ENCODE data around the gene LYPD5.
"Not testable (repeated sequence)": the region's sequence is repeated elsewhere in the genome, so short reads cannot be mapped to it uniquely, and the experiment has no call there.

LYPD5 gene, protein sequence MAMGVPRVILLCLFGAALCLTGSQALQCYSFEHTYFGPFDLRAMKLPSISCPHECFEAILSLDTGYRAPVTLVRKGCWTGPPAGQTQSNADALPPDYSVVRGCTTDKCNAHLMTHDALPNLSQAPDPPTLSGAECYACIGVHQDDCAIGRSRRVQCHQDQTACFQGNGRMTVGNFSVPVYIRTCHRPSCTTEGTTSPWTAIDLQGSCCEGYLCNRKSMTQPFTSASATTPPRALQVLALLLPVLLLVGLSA
- 0 to 0.54 (median 0.25) reads per million in 18 experiments for total RNA-seq

DNA sequence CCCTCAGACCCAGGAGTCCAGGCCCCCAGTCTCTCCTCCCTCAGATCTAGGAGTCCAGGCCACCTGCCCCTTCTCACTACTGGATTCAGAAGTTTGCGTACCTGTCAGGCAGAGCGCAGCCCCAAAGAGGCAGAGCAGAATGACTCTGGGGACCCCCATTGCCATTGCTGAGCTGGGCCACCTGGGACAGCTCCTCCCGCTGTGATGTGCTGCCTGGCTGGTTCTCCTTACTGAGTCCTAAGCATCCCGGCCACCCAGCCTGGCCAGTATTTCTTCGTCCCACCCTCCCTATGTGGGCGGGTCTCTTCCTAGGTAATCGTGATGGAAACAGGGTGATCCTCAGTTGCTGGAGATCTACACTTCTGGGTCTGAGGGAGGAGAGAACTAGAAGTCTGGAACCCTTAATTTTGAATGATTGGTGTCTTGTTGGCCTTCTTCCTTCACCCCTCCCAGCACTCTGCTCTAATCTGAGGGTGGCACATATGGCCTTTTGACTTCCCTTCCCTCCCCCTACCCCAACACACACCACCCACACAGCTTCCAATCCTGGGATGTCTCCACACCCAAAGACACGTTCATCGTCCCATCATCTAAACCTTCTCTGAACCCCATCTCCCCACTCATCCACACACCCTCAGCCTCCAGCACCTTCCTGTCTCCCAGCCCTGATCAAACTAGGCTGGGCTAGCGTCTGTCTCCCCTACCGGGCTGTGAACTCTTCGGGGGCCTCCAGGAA is at the start of gene LYPD5:
Gene LYPD5 (minus strand): TSS at position 232 of the 736 bp plus-strand sequence. CDS start 67 bp downstream, at position 165.
- DNase-seq: no peak

GRCh38 chr19:43848821-43849220 is 46.6 kb upstream of the LYPD5 start:
- no peak for DNase-seq

GRCh38 chr19:43847884-43848283 is 45.6 kb upstream of the LYPD5 start:
- DNase-seq: no peak

DNA sequence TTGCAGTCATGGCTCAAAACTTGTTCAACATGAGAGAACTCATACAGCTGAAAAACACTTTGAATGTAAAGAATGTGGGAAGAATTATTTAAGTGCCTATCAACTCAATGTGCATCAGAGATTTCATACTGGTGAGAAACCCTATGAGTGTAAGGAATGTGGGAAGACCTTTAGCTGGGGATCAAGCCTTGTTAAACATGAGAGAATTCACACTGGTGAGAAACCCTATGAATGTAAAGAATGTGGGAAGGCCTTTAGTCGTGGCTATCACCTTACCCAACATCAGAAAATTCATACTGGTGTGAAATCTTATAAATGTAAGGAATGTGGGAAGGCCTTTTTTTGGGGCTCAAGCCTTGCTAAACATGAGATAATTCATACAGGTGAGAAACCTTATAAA is 45.0 kb upstream of the LYPD5 start:
- no peak for DNase-seq

DNA sequence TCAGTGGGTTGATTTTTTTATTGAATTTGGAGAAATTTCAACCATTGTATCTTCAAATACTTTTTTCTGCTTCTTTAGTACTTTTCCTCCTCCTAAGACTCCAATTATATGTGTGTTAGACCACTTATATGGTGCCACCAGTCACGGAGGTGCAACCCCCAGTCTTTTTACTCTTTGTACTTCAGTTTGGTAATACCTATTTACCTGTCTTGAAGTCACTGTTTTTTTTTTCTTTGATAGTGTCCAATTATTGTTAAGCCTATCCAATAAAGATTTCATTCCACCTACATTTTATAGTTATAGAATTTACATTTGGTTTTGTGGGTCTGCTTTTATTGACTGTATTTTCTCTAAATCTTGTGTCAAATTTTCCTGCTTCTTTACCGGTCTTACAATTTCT is 39.8 kb upstream of the LYPD5 start:
- DNase-seq: no peak

- DNase-seq: no peak
These were observed 36.9 kb upstream of the LYPD5 start for GRCh38 chr19:43839139-43839538.

GRCh38 chr19:43826787-43827754 is 24.8 kb upstream of the LYPD5 start, which contains the start of gene ZNF283:
ZNF283 (plus strand) TSS chr19:43827321; CDS start chr19:43833505, 6,184 bp downstream.
- peak; percentile 84 to 87 for DNase-seq

GRCh38 chr19:43824572-43824971 is 22.3 kb upstream of the LYPD5 start:
- DNase-seq: not testable (repeated sequence)

DNA sequence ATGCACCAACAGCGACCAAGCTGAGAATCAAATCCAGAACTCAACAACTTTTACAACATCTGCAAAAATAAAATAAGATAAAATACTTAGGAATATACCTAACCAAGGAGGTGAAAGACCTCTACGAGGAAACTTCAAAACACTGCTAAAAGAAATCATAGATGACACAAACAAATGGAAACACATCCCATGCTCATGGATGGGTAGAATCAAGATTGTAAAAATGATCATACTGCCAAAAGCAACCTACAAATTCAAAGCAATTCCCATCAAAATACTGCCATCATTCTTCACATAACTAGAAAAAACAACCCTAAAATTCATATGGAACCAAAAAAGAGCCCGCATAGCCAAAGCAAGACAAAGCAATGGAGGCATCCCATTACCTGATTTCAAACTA is 21.6 kb upstream of the LYPD5 start:
- DNase-seq: not testable (repeated sequence)

DNA sequence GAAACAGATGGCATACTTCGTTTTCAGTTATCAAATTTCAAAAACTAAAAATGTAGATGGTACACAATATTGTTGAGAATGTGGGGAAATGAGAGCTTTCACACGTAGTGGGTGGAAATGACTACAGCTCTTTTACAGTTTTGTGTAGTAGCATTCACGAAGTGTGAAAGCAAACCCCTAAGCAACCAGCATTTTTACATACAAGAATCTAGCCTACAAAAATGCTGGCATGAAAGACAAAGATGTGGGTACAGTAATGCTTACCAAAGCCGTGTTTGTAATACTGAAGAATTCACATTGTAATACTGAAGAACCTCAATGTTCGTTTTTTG is 18.6 kb upstream of the LYPD5 start:
- DNase-seq: no peak

- DNase-seq: peak; percentile 46 to 57
These were observed 18.0 kb upstream of the LYPD5 start for GRCh38 chr19:43820098-43820883.

GRCh38 chr19:43818500-43818899 is 16.3 kb upstream of the LYPD5 start:
- DNase-seq: no peak

GRCh38 chr19:43817454-43817853 is 15.2 kb upstream of the LYPD5 start:
- not testable (repeated sequence) for DNase-seq

DNA sequence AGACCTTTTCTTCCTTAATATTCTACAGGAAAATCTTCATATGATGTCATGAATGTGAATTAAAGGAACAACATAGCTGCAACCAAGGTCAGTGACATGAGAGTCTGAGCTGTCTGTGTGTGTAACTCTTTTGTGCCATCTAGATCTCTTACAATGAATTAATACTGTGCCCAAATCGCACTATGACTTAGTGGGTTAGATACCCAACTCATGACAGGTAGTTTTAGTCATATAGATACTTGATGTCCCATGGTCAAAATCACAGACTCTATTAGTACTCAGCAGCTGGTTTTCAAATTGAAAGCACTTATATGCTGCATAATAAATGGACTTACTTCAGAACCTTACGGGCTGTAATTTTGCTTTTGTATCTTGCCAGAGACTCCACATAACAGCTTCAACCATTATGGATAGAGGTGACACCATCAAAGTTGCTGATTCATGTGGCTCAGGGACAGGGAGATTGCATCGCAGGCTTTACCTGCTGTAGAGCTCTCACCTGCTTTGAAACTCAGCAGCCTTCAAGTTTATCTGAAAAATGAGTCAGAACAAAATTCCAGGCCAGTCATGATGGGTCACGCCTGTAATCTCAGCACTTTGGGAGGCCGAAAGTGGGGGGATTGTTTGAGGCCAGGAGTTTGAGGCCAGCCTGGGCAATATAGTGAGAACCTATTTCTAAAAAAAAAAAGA is 12.6 kb upstream of the LYPD5 start:
- DNase-seq: no peak

GRCh38 chr19:43812688-43813087 is 10.4 kb upstream of the LYPD5 start:
- DNase-seq: peak; percentile 15 to 37

- no peak for DNase-seq
These were observed 10.0 kb upstream of the LYPD5 start for GRCh38 chr19:43812259-43812658.

DNA sequence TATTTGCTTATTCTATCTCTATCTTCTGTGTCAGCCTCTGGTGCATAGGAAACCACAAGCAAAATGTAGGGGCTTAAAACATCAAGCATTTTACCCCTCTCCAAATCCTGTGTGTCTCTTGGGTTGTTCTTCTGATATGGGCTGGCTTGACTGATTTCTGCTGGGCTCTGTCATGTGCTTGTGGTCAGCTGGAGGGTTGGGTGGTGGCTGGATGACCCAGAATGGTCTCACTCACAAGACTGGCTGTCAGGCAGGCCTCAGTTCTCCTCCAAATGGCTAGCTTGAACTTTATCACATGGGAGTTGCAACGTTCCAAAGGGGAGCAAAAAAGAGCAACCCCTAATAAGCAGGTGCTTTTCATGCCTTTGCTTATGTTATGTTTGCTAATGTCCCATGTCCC is 9.6 kb upstream of the LYPD5 start:
- peak; percentile 40 to 48 for DNase-seq

GRCh38 chr19:43809762-43810696 is 7.8 kb upstream of the LYPD5 start:
- DNase-seq: peak; percentile 73 to 83

GRCh38 chr19:43807651-43808050 is 5.4 kb upstream of the LYPD5 start:
- DNase-seq: no peak

- DNase-seq: no peak
These were observed 4.6 kb upstream of the LYPD5 start for GRCh38 chr19:43806848-43807247.
